SW480 (cell line): Measurements from ENCODE around the gene STEAP1B.
A peak's percentile ranks its signal among the peaks of the same experiment; 100 is the strongest.
"Not testable (repeated sequence)": the region's sequence is repeated elsewhere in the genome, so short reads cannot be mapped to it uniquely, and the experiment has no call there.

ENCODE experiments used
- DNase-seq: peaks from one replicate; pipeline ENCODE4 v3.0.0-alpha.2; 2016; ENCODE audit warnings: low spot score

Gene STEAP1B

GRCh38 chr7:22496912-22497311 lies 3.1 kb downstream of the STEAP1B start:
- not testable (repeated sequence) for DNase-seq

- DNase-seq, result not testable (repeated sequence)
Observed at GRCh38 chr7:22496296-22496888, 3.6 kb downstream of the STEAP1B start.

- DNase-seq, result not testable (repeated sequence)
Observed at GRCh38 chr7:22493160-22493925, 6.6 kb downstream of the STEAP1B start.

GRCh38 chr7:22488643-22489462 lies 11.1 kb downstream of the STEAP1B start:
- peak; percentile 77 for DNase-seq

- no peak for DNase-seq
Observed at GRCh38 chr7:22487978-22488642, 11.9 kb downstream of the STEAP1B start.

- no peak for DNase-seq
Observed at GRCh38 chr7:22486597-22486996, 13.4 kb downstream of the STEAP1B start.

- DNase-seq, result no peak
Observed at GRCh38 chr7:22485189-22485588, 14.8 kb downstream of the STEAP1B start.

GRCh38 chr7:22482503-22482902 lies 17.5 kb downstream of the STEAP1B start:
- no peak for DNase-seq

- DNase-seq, result no peak
Observed at GRCh38 chr7:22481726-22482125, 18.3 kb downstream of the STEAP1B start.

GRCh38 chr7:22480523-22481075 lies 19.4 kb downstream of the STEAP1B start:
- no peak for DNase-seq

- DNase-seq, result no peak
Observed at GRCh38 chr7:22477876-22478450, 22.0 kb downstream of the STEAP1B start.

GRCh38 chr7:22477262-22477661 lies 22.7 kb downstream of the STEAP1B start:
- no peak for DNase-seq

- no peak for DNase-seq
Observed at GRCh38 chr7:22476824-22477223, 23.2 kb downstream of the STEAP1B start.

- no peak for DNase-seq
Observed at GRCh38 chr7:22474645-22475044, 25.3 kb downstream of the STEAP1B start.

- no peak for DNase-seq
Observed at GRCh38 chr7:22470981-22471380, 29.0 kb downstream of the STEAP1B start.

GRCh38 chr7:22469371-22470143 lies 30.4 kb downstream of the STEAP1B start:
- DNase-seq, result no peak

GRCh38 chr7:22468609-22469008 lies 31.4 kb downstream of the STEAP1B start:
- no peak for DNase-seq

- no peak for DNase-seq
Observed at GRCh38 chr7:22464299-22464698, 35.7 kb downstream of the STEAP1B start.

- DNase-seq, result no peak
Observed at GRCh38 chr7:22460363-22460988, 39.5 kb downstream of the STEAP1B start.

GRCh38 chr7:22457471-22457870 lies 42.5 kb downstream of the STEAP1B start:
- DNase-seq, result no peak
